ENCODE results near the gene KIAA1671. TPM values are rescaled to one million over a fixed set of nuclear protein-coding genes. Genes with fewer than 3 reads are reported as not detected.
A peak's percentile ranks its signal among the peaks of the same experiment; 100 is the strongest.

KIAA1671 gene
- total RNA-seq, 2 experiments from 2014 or later = 25.4 to 27.0 TPM

DNA sequence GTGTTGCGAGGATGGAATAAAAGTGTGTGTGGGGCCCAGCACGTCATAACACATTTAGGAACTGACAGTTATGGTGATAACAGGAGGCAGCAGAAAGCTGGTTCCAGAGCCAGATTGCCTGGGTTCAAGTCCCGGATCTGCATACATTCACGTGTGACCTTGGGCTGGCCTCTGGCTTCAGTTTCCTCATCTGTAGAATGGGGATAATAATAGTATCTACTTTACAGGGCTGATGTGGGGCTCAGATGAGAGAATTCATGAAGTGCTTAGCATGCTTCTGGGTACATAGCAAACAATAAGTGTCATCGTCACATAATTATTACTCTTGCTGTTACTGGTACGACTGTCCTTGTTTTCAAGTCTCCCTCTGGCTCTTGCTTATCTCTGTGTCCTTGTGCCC is 97.3 kb downstream of the KIAA1671 start:
- Mint-ChIP-seq H3K36me3 (ENCODE audit: low read depth) (peaks cover 24% of the 10 kb centered on the region), H3K9me3 (peaks cover 15% of the 10 kb centered on the region), H3K4me1 (peaks cover 12% of the 10 kb centered on the region), H3K27me3 (no peaks in the 10 kb centered on the region), H3K4me3 (no peak overlapping the region), H3K27ac (no peak overlapping the region)
- POLR2A ChIA-PET = no interaction called here
- no peak for DNase-seq
- CTCF ChIA-PET = interaction anchor here (1.0 to 2.3 kb wide), 11 partner anchors 8 to 102 kb away, joined by 3 to 13 read pairs (median 5); partner anchors contain the start of gene LHFPL7

DNA sequence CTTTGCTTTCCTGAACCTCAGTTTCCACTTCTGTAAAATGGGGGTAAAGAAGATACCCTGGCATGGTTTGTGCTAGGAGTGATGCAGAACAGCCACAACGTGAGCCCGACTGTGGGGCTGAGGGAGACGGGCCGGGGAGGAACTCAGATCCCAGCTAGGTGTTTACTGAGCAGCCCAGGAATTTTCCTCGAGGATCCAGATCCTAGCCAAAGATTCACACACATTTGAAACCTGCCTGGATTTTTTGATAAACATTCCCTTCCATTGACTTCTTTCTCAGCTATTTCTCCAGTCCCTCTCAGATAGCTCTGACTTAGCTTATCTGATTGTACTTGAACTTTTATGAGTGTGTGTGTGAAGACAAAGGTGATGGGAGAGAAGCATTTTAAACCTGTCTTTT is 98.0 kb downstream of the KIAA1671 start:
- DNase-seq = no peak
- POLR2A ChIA-PET = no interaction called here
- H3K4me1 Mint-ChIP-seq = peaks cover 17% of the 10 kb centered on the region
- H3K36me3 Mint-ChIP-seq (ENCODE audit: low read depth) = peaks cover 24% of the 10 kb centered on the region
- H3K27me3 Mint-ChIP-seq = no peaks in the 10 kb centered on the region
- H3K4me3 Mint-ChIP-seq = no peak overlapping the region
- no peak overlapping the region for H3K27ac Mint-ChIP-seq
- H3K9me3 Mint-ChIP-seq = peaks cover 15% of the 10 kb centered on the region
- CTCF ChIA-PET = interaction anchor here (0.9 to 2.3 kb wide), 6 partner anchors 10 to 100 kb away, joined by 3 to 13 read pairs (median 4); no protein-coding TSS in a partner anchor

DNA sequence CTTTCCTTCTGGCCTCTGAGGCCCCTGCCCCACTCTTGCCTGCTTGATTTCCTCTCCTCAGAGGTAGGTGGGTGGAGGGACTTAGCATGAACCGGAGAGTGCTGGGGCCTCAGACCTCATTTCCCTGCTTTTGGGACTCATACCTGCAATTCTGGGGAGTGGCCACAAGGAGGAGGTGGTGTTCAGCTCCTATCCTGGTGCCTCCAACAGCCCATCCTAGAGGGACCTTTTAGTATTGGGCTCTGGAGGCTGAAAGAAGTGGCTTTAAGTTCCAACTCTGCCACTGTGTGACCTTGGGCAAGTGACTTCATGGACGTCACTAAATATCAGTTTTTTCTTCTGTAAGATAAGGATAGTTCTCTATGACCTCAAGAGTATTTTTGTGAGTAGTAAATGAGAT is 98.6 kb downstream of the KIAA1671 start:
- POLR2A ChIA-PET = no interaction called here
- no peak overlapping the region for H3K27ac Mint-ChIP-seq
- no peak overlapping the region for H3K4me3 Mint-ChIP-seq
- peaks cover 18% of the 10 kb centered on the region for H3K4me1 Mint-ChIP-seq
- CTCF ChIA-PET = interaction anchor here (0.9 to 2.3 kb wide), 5 partner anchors 9 to 101 kb away, joined by 3 to 13 read pairs (median 4); no protein-coding TSS in a partner anchor
- H3K9me3 Mint-ChIP-seq = peaks cover 15% of the 10 kb centered on the region
- DNase-seq = no peak
- H3K27me3 Mint-ChIP-seq = no peaks in the 10 kb centered on the region
- peaks cover 24% of the 10 kb centered on the region for H3K36me3 Mint-ChIP-seq (ENCODE audit: low read depth)

DNA sequence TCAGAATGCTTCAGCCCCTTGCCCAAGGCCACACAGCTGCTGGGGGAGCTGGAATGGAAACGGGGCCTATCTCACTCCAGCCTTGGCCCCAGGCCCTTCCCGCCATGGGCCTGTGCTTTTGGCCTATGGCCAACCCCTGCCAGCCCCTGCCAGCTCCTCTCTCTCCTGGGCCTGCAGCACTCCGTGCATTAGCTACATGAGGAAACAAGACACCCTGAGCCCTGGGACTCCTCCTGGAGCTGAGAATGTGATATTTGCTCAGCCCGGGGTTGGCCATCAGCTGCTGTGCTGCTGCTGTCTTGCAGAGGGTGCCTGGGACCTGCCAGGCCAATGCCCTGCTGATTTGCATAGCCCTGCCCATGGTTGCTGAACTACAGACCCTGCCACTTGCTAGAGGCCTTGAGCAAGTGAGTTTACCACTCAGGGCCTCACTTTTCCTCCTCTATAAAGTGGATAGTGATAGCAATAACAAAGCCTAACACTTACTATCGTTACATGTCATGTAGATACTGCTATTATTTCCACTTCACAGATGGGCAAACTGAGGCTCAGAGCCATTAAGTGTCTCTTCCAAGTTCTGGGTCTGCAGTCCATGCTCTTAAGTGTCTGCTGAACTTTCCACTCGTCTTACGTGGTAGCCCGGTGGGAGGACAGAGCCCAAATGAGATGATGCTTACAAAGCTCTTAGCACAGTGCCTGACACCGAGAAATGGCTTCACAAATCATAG is 99.6 kb downstream of the KIAA1671 start:
- CTCF ChIA-PET = interaction anchor here (1.2 to 2.3 kb wide), 3 partner anchors 8 to 101 kb away, joined by 3 to 13 read pairs (median 3); no protein-coding TSS in a partner anchor
- POLR2A ChIA-PET = no interaction called here
- no peaks in the 10 kb centered on the region for H3K27me3 Mint-ChIP-seq
- H3K27ac Mint-ChIP-seq = no peak overlapping the region
- H3K4me3 Mint-ChIP-seq = no peak overlapping the region
- DNase-seq = no peak
- H3K9me3 Mint-ChIP-seq = peaks cover 15% of the 10 kb centered on the region
- peaks cover 24% of the 10 kb centered on the region for H3K36me3 Mint-ChIP-seq (ENCODE audit: low read depth)
- peaks cover 24% of the 10 kb centered on the region for H3K4me1 Mint-ChIP-seq

DNA sequence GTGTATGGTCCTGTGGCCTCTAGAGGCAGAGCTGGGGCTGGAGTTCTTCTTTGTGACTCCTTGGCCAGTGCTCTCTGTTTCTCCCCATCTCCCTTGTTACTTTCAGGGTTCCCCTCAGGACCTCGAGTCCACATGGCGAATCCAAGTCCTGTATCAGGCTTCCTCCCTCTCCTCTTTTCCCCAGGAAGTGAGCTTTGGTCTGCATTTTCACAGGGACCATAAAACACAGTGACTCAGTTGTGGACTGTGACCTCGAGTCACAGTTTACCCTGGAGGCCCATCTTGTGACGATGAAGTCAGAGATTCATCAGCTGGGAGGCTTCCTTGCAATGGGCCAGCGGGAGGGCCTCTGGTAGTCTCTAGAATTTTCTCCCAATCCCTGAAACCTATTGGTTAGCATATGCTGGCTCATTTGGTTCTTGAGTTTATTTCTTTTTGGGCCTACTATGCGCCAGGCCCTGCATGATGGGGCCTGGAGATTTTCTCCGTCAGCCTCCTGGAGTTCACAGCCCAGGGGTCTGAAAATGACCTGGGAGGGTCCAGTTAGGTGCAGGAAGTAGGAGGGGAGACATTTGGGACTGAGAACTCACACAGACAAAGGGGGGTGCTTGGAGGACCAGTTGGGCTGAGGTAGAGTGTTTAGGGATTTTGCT is 100.8 kb downstream of the KIAA1671 start:
- H3K27ac Mint-ChIP-seq = no peak overlapping the region
- peaks cover 24% of the 10 kb centered on the region for H3K4me1 Mint-ChIP-seq
- peaks cover 15% of the 10 kb centered on the region for H3K9me3 Mint-ChIP-seq
- no peak for DNase-seq
- CTCF ChIA-PET = interaction anchor here (0.8 to 2.7 kb wide), 5 partner anchors 23 to 115 kb away, joined by 3 to 8 read pairs (median 3); no protein-coding TSS in a partner anchor
- H3K36me3 Mint-ChIP-seq (ENCODE audit: low read depth) = peaks cover 24% of the 10 kb centered on the region
- H3K27me3 Mint-ChIP-seq = no peaks in the 10 kb centered on the region
- POLR2A ChIA-PET = interaction anchor here (0.7 kb wide), 1 partner anchor 28 kb away, joined by 3 read pairs; no protein-coding TSS in a partner anchor
- H3K4me3 Mint-ChIP-seq = no peak overlapping the region

DNA sequence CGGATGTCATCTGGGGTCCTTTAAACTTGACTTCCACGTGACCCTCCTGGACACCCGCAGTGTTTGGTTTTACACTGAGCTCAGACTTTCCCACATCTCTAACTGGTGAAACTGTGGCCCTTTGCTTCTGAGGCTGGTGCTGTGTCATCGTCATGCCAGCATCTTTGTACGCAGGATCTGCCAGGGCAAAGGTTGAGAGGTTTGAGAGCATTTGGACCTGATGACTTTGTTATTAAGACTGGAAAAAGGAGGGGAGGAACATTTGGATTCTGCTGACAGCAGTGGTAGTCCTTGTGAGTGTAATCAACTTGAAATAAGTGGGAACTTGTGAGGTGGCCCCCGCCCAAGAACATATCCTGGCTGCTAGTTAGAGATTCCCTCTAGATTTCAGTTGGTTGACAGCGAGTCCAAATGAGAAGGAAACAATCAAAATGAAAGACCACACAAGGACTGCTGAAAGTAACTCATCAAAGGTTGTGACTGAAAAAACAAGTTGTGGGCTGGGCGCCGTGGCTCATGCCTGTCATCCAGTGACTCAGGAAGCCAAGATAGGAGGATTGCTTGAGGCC is 102.5 kb downstream of the KIAA1671 start:
- CTCF ChIA-PET = interaction anchor here (0.6 to 2.7 kb wide), 4 partner anchors 8 to 447 kb away, joined by 3 to 8 read pairs (median 4); no protein-coding TSS in a partner anchor

DNA sequence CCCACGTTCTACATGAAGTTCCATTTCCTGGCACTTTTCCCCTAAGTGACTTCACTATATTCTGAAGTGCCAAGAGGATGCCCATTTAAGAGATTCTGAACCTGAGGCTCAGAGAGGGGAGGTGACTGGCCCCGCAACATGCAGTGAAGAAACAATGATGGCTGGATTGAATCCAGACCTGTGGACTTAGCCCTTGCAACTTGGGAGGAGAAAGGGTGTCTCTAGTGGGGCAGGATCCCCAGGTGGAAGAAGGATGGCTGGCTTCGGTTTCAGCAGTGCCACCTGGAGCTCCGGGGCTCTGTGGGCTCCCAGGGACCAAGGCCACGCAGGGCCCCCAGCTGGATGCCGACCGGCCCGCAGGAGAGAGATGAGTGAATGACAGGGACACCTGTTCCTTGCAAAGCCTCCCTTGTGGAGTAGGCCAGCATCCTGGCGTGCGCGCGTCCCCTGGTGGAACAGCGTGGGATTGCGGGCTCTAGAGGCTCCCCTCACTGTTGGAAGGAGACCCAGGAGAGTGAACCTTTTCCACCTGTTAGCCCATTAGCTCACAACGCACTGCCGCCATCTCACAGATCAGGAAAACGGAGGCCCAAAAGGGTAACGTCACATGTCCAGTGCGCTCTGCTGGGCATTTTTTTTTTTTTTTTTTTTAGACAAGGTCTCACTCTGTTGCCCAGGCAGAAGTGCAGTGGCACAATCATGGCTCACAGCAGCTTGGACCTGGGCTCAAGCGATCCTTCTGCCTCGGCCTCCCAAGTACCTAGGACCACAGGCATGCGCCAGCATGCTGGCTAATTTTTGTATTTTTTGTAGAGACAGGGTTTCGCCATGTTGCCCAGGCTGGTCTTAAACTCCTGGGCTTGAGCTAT is 104.7 kb downstream of the KIAA1671 start:
- Mint-ChIP-seq H3K4me3 (no peak overlapping the region), H3K27me3 (no peaks in the 10 kb centered on the region), H3K4me1 (peaks cover 48% of the 10 kb centered on the region), H3K27ac (no peak overlapping the region), H3K9me3 (peaks cover 2% of the 10 kb centered on the region), H3K36me3 (ENCODE audit: low read depth) (peaks cover 5% of the 10 kb centered on the region)
- POLR2A ChIA-PET = no interaction called here
- peak; percentile 79 for DNase-seq
- CTCF ChIA-PET = interaction anchor here (0.6 to 2.4 kb wide), 12 partner anchors 8 to 126 kb away, joined by 3 to 15 read pairs (median 4); no protein-coding TSS in a partner anchor

More for the DNA sequence above, 102.5 kb downstream of the KIAA1671 start:
- Mint-ChIP-seq H3K36me3 (ENCODE audit: low read depth) (peaks cover 22% of the 10 kb centered on the region), H3K4me3 (no peak overlapping the region), H3K27ac (peak overlapping the region; percentile 71), H3K27me3 (no peaks in the 10 kb centered on the region), H3K4me1 (peaks cover 27% of the 10 kb centered on the region), H3K9me3 (peaks cover 15% of the 10 kb centered on the region)
- POLR2A ChIA-PET = no interaction called here
- peak; percentile 33 for DNase-seq

DNA sequence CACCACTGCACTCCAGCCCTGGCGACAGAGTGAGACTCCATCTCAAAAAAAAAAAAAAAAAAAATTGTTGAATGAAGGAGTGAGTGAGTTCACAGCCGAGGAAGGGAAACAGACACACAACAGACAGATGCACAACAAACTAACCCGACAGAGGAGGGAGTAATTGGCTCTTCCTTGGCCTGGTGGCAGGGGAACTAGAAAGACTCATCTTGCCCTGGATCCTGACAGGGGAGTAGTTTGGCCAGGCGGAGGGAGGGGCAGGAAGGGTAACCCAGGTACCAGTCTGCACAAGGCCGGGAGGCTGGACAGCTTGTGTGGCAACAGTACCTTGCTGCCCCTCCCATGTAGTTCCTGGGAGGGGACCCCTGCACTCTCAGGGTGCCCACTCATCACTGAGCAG is 106.9 kb downstream of the KIAA1671 start:
- H3K27me3 Mint-ChIP-seq = no peaks in the 10 kb centered on the region
- ChIA-PET CTCF (interaction anchor here (2.7 kb wide), 1 partner anchor 8 kb away, joined by 13 read pairs; no protein-coding TSS in a partner anchor), POLR2A (no interaction called here)
- H3K4me1 Mint-ChIP-seq = peaks cover 62% of the 10 kb centered on the region
- no peaks in the 10 kb centered on the region for H3K9me3 Mint-ChIP-seq
- H3K36me3 Mint-ChIP-seq (ENCODE audit: low read depth) = peaks cover under 1% of the 10 kb centered on the region
- no peak overlapping the region for H3K4me3 Mint-ChIP-seq
- H3K27ac Mint-ChIP-seq = peak overlapping the region; percentile 48
- DNase-seq = no peak

DNA sequence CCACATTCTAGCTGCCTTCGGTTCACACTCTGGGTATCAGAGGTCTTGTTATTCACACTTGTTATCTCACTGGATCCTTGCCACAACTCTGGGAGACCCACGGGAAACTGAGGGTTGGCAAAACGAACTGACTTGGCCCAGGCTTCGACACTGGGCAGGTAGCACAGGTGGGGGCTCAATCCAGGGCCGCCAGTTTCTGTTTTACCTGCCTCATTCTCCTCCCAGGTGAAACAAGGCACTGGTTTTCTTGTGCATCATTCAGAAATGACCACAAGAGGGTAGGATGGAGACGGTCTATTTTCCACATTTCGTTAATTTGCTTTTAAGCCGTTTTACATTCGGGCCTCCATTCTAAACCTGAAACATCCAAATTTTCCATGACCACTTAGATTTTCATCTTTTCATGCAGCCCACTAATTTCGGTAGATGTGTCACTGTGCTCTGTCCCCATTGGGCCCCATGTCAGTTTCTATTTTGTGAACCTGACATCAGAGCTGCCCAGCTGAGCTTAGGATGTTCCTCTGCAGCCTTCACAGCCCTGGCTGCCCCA is 108.1 kb downstream of the KIAA1671 start:
- no peaks in the 10 kb centered on the region for H3K9me3 Mint-ChIP-seq
- no peaks in the 10 kb centered on the region for H3K36me3 Mint-ChIP-seq (ENCODE audit: low read depth)
- ChIA-PET POLR2A (no interaction called here), CTCF (interaction anchor here (1.4 to 2.7 kb wide), 3 partner anchors 10 to 297 kb away, joined by 3 to 13 read pairs (median 5); no protein-coding TSS in a partner anchor)
- no peak overlapping the region for H3K4me3 Mint-ChIP-seq
- peak; percentile 32 for DNase-seq
- no peaks in the 10 kb centered on the region for H3K27me3 Mint-ChIP-seq
- peaks cover 63% of the 10 kb centered on the region for H3K4me1 Mint-ChIP-seq
- H3K27ac Mint-ChIP-seq = peak overlapping the region; percentile 90

DNA sequence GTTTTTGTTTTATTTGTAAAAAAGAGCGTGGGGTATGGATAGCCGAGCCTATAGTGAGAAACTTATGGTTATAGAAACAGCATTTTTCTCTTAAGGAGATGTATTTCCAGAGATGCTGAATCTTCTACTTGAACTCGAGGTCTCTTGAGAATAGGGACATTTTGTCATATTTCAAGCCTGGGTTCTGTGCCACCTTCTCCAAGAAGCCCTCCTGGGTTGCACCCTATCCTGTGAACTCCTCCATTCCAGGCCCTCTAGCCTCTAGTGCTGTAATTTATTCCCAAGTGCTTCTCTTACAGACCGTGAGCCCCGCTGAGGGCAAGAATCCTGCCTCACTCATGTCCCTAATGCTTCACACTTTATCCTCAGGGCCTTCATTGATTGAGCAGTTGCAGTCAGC is 108.6 kb downstream of the KIAA1671 start:
- H3K9me3 Mint-ChIP-seq = no peaks in the 10 kb centered on the region

DNA sequence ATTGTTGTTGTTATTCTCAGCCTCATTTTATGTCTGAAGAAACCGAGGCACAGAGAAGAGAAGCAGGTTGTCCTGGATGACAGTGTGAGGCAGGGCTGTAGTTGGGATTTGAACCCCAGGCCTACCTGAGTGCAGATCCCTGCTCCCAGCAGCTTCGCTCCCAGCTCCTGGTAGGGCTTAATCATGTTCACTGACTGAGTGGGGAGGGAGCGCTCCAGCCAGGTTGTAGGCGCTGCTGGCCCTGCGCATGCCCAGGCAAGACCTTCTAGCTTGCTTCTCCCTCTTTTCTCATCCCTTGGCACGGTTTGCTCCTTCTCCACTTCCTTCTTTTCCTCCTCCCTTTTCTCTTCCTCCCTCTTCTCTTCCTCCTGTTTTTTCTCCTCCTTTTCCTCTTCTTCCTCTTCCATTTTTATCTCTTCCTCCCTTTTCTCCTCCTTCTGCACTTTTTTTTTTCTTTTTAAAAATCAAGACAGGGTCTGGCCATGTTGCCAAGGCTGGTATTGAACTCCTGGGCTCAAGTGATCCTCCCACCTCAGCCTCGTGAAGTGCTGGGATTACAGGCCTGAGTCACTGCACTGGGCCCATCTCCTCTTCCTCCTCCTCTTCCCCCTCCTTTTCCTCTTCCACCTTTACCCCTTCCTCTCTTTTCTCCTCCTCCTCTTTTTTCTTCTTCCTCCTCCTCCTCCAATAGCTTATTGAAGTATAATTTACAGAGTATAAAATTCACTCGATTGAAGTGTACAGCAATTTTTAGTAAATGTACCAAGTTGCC is 109.3 kb downstream of the KIAA1671 start:
- Mint-ChIP-seq H3K4me3 (peak overlapping the region; percentile 63), H3K27me3 (no peaks in the 10 kb centered on the region), H3K27ac (peak overlapping the region; percentile 90), H3K9me3 (no peaks in the 10 kb centered on the region), H3K36me3 (ENCODE audit: low read depth) (no peaks in the 10 kb centered on the region), H3K4me1 (peaks cover 70% of the 10 kb centered on the region)
- ChIA-PET CTCF (interaction anchor here (0.6 to 2.7 kb wide), 5 partner anchors 11 to 1843 kb away, joined by 3 to 13 read pairs (median 4); no protein-coding TSS in a partner anchor), POLR2A (interaction anchor here (0.7 kb wide), 1 partner anchor 16 kb away, joined by 3 read pairs; no protein-coding TSS in a partner anchor)
- no peak for DNase-seq

More for the DNA sequence above, 108.6 kb downstream of the KIAA1671 start:
- Mint-ChIP-seq H3K27ac (peak overlapping the region; percentile 90), H3K36me3 (ENCODE audit: low read depth) (no peaks in the 10 kb centered on the region), H3K27me3 (no peaks in the 10 kb centered on the region), H3K4me3 (peak overlapping the region; percentile 2), H3K4me1 (peaks cover 66% of the 10 kb centered on the region)
- POLR2A ChIA-PET = no interaction called here
- CTCF ChIA-PET = interaction anchor here (0.6 to 2.7 kb wide), 5 partner anchors 10 to 591 kb away, joined by 3 to 13 read pairs (median 4); no protein-coding TSS in a partner anchor
- DNase-seq = no peak

Measured in activated CD4-positive, alpha-beta T cell treated with anti-CD3 and anti-CD28 coated beads, Interleukin-2, amount 10 ng/mL, durations not matched to agents 7 days and 5 days (primary cell).